Skeletal muscle satellite cell (primary cell): Measurements from ENCODE around the gene TEAD2.
"Not testable (repeated sequence)": the region's sequence is repeated elsewhere in the genome, so short reads cannot be mapped to it uniquely, and the experiment has no call there.

Experiments
- H3K27me3 ChIP-seq: 2 replicates; pipeline ENCODE4 v1.7.0; 2013; ENCODE audit warnings: low read length; ENCODE audit not compliant: control insufficient read depth, insufficient read depth
- H3K36me3 ChIP-seq: 2 replicates; pipeline ENCODE4 v1.7.0; 2013; ENCODE audit warnings: mild to moderate bottlenecking, control low read depth, low read length; ENCODE audit not compliant: insufficient read depth
- H3K4me1 ChIP-seq: 2 replicates; pipeline ENCODE4 v1.7.0; 2013; ENCODE audit warnings: low read length; ENCODE audit not compliant: control insufficient read depth, insufficient read depth
- H3K4me2 ChIP-seq: 2 replicates; pipeline ENCODE4 v1.7.0; 2013; ENCODE audit warnings: mild to moderate bottlenecking, low read length
- H3K4me3 ChIP-seq: 2 replicates; pipeline ENCODE4 v1.7.0; 2013; ENCODE audit warnings: low read length
- H3K9ac ChIP-seq: 2 replicates; pipeline ENCODE4 v1.7.0; 2013; ENCODE audit warnings: mild to moderate bottlenecking, low read depth, low read length, moderate library complexity
- H3K9me3 ChIP-seq: replicated peaks from 2 replicates; pipeline ENCODE4 v1.7.0; 2013; ENCODE audit warnings: mild to moderate bottlenecking, control low read depth, low read length

The TEAD2 gene

GRCh38 chr19:49335071-49335783 is 27.0 kb downstream of the TEAD2 start, which contains the start of gene CD37:
CD37 (plus strand) TSS chr19:49335406; CDS start chr19:49335541, 135 bp downstream.
- no peaks in the 10 kb centered on the region for H3K9me3 ChIP-seq
- H3K27me3 ChIP-seq = no peaks in the 10 kb centered on the region
- H3K36me3 ChIP-seq = no peaks in the 10 kb centered on the region
- no peak within 1 kb of the TSS for H3K4me3 ChIP-seq
- no peak within 1 kb of the TSS for H3K9ac ChIP-seq
- peaks cover 13% of the 10 kb centered on the region for H3K4me1 ChIP-seq
- H3K4me2 ChIP-seq = no peak within 1 kb of the TSS

- H3K9me3 ChIP-seq = no peaks in the 10 kb centered on the region
- H3K36me3 ChIP-seq = no peaks in the 10 kb centered on the region
- no peaks in the 10 kb centered on the region for H3K4me1 ChIP-seq
- no peak overlapping the region for H3K4me3 ChIP-seq
- no peak overlapping the region for H3K4me2 ChIP-seq
- no peak overlapping the region for H3K9ac ChIP-seq
- no peaks in the 10 kb centered on the region for H3K27me3 ChIP-seq
These were observed 28.4 kb downstream of the TEAD2 start for GRCh38 chr19:49333811-49334288.

GRCh38 chr19:49333418-49333805 is 28.8 kb downstream of the TEAD2 start:
- Histone ChIP-seq H3K4me1 (no peaks in the 10 kb centered on the region), H3K36me3 (no peaks in the 10 kb centered on the region), H3K4me2 (no peak overlapping the region), H3K27me3 (no peaks in the 10 kb centered on the region), H3K9ac (no peak overlapping the region), H3K4me3 (no peak overlapping the region), H3K9me3 (no peaks in the 10 kb centered on the region)

GRCh38 chr19:49332691-49333417 is 29.4 kb downstream of the TEAD2 start:
- not testable (repeated sequence) for H3K9ac ChIP-seq, H3K4me3 ChIP-seq, H3K4me2 ChIP-seq, H3K27me3 ChIP-seq, H3K9me3 ChIP-seq, H3K36me3 ChIP-seq, H3K4me1 ChIP-seq

- no peak overlapping the region for H3K4me2 ChIP-seq
- no peak overlapping the region for H3K4me3 ChIP-seq
- no peaks in the 10 kb centered on the region for H3K9me3 ChIP-seq
- H3K4me1 ChIP-seq = no peaks in the 10 kb centered on the region
- no peak overlapping the region for H3K9ac ChIP-seq
- H3K27me3 ChIP-seq = no peaks in the 10 kb centered on the region
- H3K36me3 ChIP-seq = no peaks in the 10 kb centered on the region
These were observed 30.6 kb downstream of the TEAD2 start for GRCh38 chr19:49331616-49332055.

DNA sequence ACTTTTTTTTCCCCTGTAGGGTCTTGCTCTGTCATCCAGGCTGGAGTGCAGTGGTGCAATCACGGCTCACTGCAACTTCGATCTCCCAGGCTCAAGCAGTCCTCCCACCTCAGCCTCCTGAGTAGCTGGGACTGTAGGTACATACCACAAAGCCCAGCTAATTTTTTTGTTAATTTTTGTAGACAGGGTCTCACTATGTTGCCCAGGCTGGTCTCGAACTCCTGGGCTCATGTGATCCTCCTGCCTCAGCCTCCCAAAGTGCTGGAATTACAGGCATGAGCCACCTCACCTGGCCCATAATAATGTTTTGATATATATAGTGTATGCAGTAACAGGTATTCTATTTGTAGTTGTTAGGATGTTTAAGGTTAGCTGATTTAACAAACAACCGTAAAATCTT is 31.0 kb downstream of the TEAD2 start:
- H3K9ac ChIP-seq, H3K36me3 ChIP-seq, H3K4me3 ChIP-seq, H3K4me2 ChIP-seq, H3K9me3 ChIP-seq, H3K4me1 ChIP-seq, H3K27me3 ChIP-seq: not testable (repeated sequence)

GRCh38 chr19:49328741-49329140 is 33.5 kb downstream of the TEAD2 start:
- Histone ChIP-seq H3K4me2 (no peak overlapping the region), H3K4me1 (no peaks in the 10 kb centered on the region), H3K9me3 (no peaks in the 10 kb centered on the region), H3K9ac (no peak overlapping the region), H3K4me3 (no peak overlapping the region), H3K36me3 (no peaks in the 10 kb centered on the region), H3K27me3 (no peaks in the 10 kb centered on the region)

DNA sequence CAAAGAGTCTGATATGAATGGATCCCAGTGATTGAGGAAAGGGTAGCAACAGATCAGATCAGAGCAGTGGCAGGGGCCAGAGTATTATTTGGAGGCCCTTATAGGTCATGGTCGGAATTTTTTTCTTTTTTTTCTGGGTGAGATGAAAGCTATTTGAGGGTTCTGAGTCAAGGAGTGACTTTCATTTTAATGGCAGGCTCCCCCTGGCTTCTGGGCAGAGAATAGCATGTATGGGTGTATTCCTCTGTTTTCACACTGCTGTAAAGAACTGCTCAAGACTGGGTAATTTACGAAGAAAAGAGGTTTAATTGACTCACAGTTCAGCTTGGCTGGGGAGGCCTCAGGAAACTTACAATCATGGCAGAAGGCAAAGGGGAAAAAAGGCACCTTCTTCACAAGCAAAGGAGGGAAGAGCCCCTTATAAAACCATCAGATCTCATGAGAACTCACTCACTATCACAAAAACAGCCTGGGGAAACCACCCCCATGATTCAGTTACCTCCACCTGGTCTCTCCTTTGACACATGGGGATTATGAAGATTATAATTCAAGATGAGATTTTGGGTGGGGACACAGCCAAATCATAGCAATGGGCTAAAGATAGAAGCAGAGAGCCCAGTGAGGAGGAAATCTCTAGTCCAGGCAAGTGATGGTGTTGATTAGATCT is 34.2 kb downstream of the TEAD2 start:
- H3K27me3 ChIP-seq = no peaks in the 10 kb centered on the region
- H3K9me3 ChIP-seq = no peaks in the 10 kb centered on the region
- H3K4me2 ChIP-seq = no peak overlapping the region
- no peaks in the 10 kb centered on the region for H3K36me3 ChIP-seq
- no peak overlapping the region for H3K9ac ChIP-seq
- no peak overlapping the region for H3K4me3 ChIP-seq
- H3K4me1 ChIP-seq = no peaks in the 10 kb centered on the region

DNA sequence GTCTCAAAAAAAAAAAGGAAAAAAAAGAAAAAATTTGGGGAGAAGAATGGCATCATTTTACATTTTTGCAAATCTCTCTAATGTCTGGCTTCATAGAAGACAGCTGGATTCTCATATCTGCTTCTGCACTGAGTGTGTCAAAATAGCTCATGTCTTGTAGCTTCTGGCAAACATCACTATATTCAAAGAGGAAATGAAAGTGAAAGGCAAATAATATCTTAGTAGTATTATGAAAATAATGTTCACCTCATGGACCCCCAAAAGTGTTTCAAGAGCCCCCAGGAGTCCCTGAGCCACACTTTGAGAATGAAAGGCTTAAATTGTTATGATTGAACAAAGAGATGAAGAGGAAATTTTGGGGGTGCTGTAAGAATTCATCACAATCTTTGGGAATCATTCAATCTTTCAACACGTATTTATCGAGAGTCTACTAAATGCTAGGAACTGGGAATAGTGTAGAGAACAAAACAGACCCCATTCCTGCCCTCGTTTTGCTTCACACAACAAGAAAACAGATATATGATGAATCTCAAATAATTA is 36.0 kb downstream of the TEAD2 start:
- H3K4me3 ChIP-seq = no peak overlapping the region
- no peaks in the 10 kb centered on the region for H3K4me1 ChIP-seq
- no peak overlapping the region for H3K9ac ChIP-seq
- no peaks in the 10 kb centered on the region for H3K36me3 ChIP-seq
- no peaks in the 10 kb centered on the region for H3K9me3 ChIP-seq
- H3K27me3 ChIP-seq = no peaks in the 10 kb centered on the region
- H3K4me2 ChIP-seq = no peak overlapping the region

DNA sequence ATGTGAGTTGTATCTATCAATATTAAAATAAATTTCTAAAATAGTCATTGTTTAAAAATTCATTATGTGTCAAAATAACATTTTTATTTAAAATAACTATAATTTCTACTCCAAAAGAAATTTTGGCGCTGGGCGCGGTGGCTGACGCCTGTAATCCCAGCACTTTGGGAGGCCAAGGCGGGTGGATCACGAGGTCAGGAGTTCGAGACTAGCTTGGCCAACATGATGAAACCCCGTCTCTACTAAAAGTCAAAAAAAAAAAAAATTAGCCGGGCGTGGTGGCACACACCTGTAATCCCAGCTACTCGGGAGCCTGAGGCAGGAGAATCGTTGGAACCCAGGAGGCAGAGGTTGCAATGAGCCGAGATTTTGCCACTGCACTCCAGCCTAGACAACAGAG is 36.5 kb downstream of the TEAD2 start:
- H3K4me1 ChIP-seq, H3K4me2 ChIP-seq, H3K9me3 ChIP-seq, H3K36me3 ChIP-seq, H3K27me3 ChIP-seq, H3K4me3 ChIP-seq, H3K9ac ChIP-seq: not testable (repeated sequence)

GRCh38 chr19:49324801-49325576 is 37.2 kb downstream of the TEAD2 start, which contains the start of gene SLC6A16:
SLC6A16 (minus strand) TSS chr19:49325191; CDS start chr19:49311347, 13,844 bp downstream.
- H3K27me3 ChIP-seq = no peaks in the 10 kb centered on the region
- H3K4me2 ChIP-seq = no peak within 1 kb of the TSS
- no peak within 1 kb of the TSS for H3K9ac ChIP-seq
- H3K4me3 ChIP-seq = no peak within 1 kb of the TSS
- H3K4me1 ChIP-seq = no peaks in the 10 kb centered on the region
- no peaks in the 10 kb centered on the region for H3K36me3 ChIP-seq
- no peaks in the 10 kb centered on the region for H3K9me3 ChIP-seq
